HL-60/S4 treated with retinoic acid at 250 ng/mL for 4 days and 3 days (cell line): Measurements from ENCODE around the gene C1QTNF8.

Experiments used
- in situ Hi-C: fragments of 300-500 bp; cut with MboI; formaldehyde crosslinking; loops from 2 replicates; pipeline ENCODE4 v1.7.0; 2022; ENCODE audit warnings: low sequenced_read_pairs

C1QTNF8 gene

GRCh38 chr16:1109648-1110047, 13.6 kb upstream of the C1QTNF8 start:
- in situ Hi-C loops: no loop called here

- in situ Hi-C loops: no loop called here
Observed at GRCh38 chr16:1108299-1109252, 12.5 kb upstream of the C1QTNF8 start.

GRCh38 chr16:1107731-1108130, 11.7 kb upstream of the C1QTNF8 start:
- in situ Hi-C loops: no loop called here

GRCh38 chr16:1107141-1107540, 11.1 kb upstream of the C1QTNF8 start:
- in situ Hi-C loops: no loop called here

- in situ Hi-C loops: no loop called here
Observed at GRCh38 chr16:1106659-1107058, 10.6 kb upstream of the C1QTNF8 start.

- in situ Hi-C loops: no loop called here
Observed at GRCh38 chr16:1105888-1106620, 10.0 kb upstream of the C1QTNF8 start.

- in situ Hi-C loops: no loop called here
Observed at GRCh38 chr16:1103636-1103980, 7.6 kb upstream of the C1QTNF8 start.

- in situ Hi-C loops: no loop called here
Observed at GRCh38 chr16:1102921-1103635, 7.0 kb upstream of the C1QTNF8 start.

- in situ Hi-C loops: no loop called here
Observed at GRCh38 chr16:1102333-1102700, 6.3 kb upstream of the C1QTNF8 start.

- in situ Hi-C loops: no loop called here
Observed at GRCh38 chr16:1101573-1102332, 5.7 kb upstream of the C1QTNF8 start.

- in situ Hi-C loops: no loop called here
Observed at GRCh38 chr16:1101133-1101532, 5.1 kb upstream of the C1QTNF8 start.

GRCh38 chr16:1100084-1100800, 4.2 kb upstream of the C1QTNF8 start:
- in situ Hi-C loops: no loop called here

- in situ Hi-C loops: no loop called here
Observed at GRCh38 chr16:1099189-1100083, 3.4 kb upstream of the C1QTNF8 start.

- in situ Hi-C loops: no loop called here
Observed at GRCh38 chr16:1098266-1098991, 2.4 kb upstream of the C1QTNF8 start.

- in situ Hi-C loops: no loop called here
Observed at GRCh38 chr16:1097800-1098199, 1.8 kb upstream of the C1QTNF8 start.

GRCh38 chr16:1097156-1097555, 1.1 kb upstream of the C1QTNF8 start:
- in situ Hi-C loops: no loop called here

GRCh38 chr16:1095450-1096168, 435 bp downstream of the C1QTNF8 start:
- in situ Hi-C loops: no loop called here
